NCI-H1694 treated with DMSO at 0.1 percent for 48 hours (cell line): ENCODE measurements around the gene PRKD1.
A peak's percentile ranks its signal among the peaks of the same experiment; 100 is the strongest.

Experiments used
- DNase-seq: peaks from one replicate; lab custom pipeline; 2025; lab: John Stamatoyannopoulos, UW

Gene PRKD1

DNA sequence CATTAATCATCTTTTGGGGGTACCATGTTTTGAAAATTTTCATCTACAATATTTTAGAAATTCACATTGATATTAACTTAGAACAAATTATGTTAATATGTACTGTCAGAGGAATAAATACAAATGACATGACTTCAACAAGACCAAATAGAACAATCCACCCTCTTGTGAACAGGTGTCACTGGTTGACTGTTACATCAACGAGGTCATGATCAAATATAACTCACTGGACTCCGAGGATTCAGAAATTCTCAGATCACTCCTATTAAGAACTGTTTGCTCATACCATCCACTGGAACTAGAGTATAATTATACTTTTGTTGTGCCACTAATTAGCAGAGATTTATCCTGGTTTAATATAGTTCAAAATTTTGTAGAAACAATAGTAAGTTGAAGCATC lies 318.8 kb downstream of the PRKD1 start:
- no peak for DNase-seq

DNA sequence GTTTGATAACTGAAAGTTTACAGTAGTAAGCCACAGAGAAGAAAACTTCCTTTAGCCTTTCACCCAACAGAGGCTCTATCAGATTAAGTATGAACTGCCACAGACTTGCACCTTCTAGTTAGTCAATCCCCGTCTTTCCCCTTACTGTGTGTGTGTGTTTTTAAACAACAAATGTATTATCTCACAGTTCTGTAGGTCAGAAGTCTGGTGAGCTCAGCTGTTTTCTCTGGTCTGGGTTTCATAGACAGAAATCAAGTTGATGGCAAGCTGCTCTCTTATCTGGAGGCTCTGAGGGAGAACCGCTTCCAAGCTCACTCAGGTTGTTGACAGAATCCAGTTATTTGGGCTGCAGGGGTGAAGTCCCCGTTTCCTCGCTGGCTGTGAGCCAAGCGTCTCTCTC lies 320.5 kb downstream of the PRKD1 start:
- no peak for DNase-seq

DNA sequence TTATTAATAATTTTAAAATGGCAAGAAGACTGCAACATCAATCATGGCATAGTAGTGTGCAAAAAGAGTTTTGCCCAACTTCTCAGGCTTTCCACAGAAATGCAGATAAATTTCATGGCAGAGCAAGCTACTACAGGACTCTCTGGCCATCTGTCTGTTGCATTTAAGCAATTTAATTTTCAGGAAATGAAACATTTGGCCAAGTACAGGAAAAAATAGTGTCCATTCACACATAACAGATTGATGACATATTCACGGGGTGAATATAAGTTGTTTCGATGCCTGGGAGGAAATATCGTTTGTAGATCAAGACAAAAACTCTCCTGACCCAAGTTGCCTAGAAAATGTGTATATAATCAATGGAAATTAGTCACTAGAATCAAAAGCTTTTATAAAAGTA lies 324.0 kb downstream of the PRKD1 start:
- DNase-seq: peak; percentile 37

DNA sequence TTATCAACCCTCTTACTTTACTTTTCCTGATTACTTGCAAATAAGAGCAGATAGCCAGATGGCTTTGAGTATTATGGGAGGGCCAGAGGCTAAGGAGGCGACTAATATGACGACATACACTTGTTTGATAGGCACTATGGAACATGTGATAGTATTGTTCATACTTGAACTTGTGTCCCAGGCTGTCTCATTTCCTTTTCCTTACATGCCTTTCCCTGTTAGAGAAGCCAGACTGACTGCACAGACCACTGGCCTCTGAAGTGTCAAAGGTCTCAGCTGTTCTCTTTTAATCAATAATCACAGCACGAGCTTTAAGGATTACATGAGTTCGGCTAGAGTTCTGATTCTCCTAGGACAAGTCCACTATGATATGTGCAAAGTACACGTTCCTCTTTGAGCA lies 326.0 kb downstream of the PRKD1 start:
- no peak for DNase-seq

DNA sequence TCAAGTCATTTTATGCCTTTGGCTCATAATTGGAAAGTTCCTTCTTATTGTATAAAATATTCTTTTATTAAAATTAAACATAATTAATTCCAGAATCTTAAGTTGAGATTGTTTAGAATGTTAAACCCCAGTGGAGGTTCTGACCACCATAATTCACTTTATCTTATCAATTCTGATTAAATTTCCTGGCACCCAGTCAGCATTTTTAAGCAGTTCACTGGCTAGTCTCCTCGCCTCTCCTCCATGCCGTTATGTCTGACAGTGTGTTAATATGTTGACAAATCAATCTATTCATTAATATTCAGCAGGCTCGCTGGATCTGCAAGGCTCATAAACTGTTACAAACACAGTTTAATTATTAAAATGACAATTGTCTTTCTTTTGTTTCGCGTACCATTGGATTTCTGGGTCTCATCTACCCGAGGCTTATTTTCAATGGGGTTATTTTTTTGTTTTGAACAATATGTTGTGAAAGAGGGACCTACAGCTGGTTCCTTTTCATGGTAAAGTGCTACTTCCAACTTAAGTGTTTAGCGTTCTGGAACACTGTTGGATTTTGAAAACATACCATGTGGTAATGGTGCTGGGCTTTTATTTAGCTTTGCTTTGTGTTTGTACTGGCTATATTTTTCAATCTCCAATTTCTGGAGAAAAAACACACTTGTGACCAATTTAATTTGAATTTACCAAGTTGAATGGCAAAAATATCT lies 339.7 kb downstream of the PRKD1 start:
- DNase-seq: no peak

DNA sequence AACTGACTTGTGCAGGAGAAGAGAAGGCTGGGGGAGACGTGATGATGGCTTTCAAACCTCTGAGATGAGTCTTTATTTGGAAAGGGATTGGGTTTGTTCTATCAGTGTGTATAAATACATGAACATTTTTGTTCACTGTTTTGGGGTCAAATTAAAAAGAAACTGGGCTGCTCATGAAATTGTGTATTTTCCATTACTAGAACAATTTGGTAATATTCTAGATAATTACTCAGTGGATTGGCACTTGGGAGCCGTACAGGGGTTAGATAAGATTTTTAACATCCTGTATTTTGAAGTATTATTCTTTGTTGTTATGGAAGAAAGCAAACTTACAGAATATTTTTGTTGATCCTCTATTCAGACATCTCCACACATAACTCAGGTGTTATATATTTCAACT lies 340.6 kb downstream of the PRKD1 start:
- no peak for DNase-seq

DNA sequence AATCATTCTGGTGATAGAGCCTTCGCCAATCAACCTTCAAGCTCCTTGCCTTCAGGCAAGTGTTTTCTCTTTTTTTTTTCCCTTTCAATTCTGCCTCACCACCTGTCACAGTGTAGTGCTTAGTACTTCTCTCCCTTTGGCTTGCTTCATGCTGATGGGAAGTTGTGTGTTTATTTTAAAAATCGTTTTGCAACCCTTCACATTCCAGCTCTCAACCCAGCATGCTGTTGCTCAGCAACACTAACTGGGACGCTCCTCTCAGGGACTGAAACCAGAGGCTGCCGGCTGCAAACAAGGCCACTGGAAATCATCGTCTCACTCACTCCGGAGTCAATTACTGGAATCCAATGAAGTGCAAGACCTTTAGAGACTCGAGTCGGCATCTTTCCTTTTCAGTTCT lies 342.7 kb downstream of the PRKD1 start:
- peak; percentile 74 for DNase-seq

DNA sequence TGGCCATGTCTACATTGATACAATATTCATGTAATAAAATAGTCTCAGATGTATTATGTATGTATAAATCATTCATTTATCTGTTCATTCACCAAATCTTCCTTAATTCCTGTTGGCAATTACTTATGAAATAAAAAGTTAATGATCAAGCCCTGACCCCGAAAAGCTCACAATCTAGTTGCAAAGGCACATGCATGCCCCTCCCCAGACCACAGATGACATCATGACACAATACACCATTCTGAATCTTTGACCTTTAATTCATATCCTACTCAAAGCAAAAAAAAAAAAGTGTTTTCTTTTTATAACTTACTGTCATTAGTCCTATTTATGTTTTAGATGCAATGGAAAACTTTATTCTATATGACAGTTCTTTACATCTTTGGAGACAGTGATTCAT lies 346.9 kb downstream of the PRKD1 start:
- no peak for DNase-seq

DNA sequence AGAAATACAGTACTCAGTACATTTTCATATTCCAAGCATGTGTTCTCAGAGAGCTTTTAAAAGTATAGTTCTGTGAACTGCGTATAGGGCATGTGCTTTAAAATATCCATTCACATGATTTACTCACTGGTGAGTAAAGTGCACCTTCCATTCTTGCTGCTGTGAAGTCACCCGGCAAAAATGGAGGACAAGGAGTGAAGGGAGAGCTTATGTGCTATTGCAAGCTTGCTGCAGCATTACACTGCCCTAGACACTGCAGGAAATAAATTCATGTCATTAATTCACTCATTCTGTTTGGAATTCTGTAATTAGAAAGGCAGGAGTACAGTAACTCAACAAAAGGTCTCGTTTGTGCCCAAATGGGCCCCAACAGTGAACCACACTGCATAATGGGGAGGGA lies 347.8 kb downstream of the PRKD1 start:
- DNase-seq: no peak

DNA sequence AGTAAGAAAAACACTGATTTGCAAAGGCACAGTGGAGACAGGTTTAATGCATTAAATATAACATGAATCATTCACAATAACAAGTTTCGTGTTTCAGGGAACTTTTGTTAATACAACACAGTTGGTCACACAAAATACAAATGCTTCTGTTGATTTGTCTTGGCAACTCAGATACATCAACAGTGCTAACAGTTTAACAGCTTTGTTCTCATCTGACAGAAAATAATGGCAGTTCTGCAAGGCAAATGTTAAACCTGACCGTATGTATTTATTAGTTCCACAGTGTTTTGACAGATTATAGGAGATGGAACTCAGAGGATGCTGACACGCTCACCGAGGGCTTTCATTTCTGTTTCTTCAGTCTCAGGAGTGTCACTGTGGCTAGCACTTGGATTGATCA lies 350.7 kb downstream of the PRKD1 start:
- peak; percentile 30 for DNase-seq

DNA sequence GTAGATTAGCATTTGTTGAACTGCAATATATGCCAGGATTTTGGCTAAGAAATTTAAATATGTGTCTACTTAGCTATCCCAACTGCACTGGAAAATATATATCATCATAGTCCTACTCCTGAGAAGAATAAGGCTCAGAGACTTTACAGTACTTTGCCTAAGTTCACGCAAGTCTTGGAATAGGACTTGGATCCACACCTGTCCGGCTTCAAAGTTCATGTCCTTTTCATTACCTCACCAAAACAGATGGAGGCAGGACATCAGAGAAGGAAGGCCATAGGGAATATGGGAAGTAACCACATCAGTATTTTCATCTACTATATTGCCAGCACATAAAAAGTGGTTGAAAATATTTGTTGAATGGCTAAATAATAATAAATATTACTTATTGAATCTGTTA lies 358.5 kb downstream of the PRKD1 start:
- no peak for DNase-seq

DNA sequence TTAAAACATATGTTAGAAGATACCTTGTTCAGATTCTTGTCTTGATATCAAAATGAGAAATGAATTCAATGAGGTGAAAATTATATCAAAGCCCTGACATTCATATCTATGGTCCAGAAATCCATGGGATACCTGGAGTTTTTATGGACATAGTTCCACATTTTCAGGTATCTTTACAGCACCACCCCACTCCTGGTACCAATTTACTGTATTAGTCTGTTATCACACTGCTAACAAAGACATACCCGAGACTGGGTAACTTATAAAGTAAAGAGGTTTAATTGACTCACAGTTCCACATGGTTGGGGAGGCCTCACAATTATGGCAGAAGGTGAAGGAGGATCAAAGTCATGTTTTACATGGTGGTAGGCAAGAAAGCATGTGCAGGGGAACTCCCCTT lies 361.5 kb downstream of the PRKD1 start:
- DNase-seq: no peak

DNA sequence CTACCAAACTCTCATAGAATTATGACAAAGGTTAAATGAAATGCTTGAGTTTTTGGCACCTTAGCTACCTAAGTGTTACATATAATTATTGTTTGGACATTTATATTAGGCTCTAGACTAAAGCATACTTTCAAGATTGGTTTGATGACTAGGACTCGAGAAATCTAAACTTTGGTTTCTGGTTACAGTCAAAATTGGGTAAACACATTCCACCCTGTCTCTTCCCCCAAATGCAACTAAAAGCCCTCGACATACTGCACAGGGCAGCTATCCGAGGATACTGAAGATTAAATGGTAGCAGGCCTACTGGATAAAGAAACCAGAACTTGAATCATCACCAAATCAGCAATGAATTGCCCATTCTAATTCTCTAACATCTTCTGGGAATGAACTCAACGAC lies 369.1 kb downstream of the PRKD1 start:
- no peak for DNase-seq

DNA sequence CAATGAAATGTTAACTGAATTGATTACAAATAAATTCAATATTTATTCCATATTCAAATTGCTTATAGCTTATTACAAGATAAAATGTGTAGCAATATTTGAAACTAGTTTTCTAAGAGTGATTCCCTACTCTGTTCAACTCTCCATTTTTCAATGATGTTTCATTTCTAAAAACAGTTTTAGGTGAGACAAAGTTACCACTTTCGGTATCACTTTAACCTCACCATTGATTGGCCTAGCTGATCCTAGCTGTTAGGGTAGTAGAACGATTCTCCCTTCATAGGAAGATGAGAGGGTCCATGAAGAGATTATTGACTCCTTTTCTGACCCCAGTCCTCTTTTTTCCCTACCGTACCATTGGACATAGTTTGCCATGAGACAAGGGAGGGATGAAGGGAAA lies 373.3 kb downstream of the PRKD1 start:
- DNase-seq: no peak

DNA sequence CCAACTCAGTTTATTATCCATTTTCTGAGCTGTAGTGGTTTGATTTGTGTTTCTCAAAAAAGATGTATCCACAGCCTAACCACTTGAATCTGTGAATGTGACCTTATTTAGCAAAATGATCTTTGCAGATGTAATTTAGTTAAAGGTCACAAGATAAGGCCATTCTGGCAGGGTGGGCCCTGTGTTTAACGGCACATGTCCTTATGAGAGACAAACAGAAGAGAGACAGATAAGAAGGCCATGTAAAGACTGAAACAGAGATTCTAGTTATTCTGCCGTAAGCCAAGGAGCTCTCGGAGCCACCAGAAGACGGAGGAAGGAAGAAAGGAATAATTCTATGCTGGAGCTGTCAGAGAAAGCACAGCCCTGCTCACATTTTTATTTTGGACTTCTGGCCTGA lies 374.2 kb downstream of the PRKD1 start:
- no peak for DNase-seq

DNA sequence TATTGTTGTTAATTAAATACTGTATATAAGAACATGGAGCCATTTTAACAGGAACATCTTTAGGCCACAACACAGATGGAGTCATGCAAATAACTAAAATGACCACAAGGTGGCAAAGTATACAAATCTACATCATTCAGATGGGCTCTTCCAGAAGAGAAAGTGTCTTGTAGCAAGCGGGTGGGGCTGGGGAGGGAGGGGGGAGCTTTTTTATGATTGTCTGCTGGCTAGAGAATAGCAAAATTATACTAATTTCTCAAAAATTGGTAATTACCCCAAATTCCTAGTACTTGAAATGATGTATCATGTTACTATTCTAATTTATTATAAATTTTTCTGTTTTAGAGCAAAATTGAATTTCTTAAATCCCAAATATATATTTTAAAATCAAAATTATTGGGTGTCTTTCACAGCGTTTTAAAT lies 378.7 kb downstream of the PRKD1 start:
- DNase-seq: peak; percentile 84

DNA sequence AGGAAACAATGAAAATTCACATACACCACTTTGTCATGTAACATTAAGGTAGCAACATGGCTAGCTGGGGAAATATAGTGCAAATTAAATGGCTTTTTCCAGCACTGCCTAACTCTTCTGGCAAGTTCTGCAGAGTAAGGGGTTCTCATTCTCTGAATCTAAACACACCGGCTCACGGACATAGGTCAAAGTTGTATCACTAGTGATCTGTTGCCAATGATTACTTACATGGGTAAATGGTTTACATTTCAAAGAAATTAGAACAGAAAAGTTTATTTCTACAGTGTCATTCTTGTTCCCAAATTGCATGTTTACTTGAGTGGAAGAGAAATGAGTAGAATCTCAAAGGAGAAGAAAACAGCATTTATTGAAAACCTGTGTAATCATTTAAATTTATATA lies 381.9 kb downstream of the PRKD1 start:
- no peak for DNase-seq

DNA sequence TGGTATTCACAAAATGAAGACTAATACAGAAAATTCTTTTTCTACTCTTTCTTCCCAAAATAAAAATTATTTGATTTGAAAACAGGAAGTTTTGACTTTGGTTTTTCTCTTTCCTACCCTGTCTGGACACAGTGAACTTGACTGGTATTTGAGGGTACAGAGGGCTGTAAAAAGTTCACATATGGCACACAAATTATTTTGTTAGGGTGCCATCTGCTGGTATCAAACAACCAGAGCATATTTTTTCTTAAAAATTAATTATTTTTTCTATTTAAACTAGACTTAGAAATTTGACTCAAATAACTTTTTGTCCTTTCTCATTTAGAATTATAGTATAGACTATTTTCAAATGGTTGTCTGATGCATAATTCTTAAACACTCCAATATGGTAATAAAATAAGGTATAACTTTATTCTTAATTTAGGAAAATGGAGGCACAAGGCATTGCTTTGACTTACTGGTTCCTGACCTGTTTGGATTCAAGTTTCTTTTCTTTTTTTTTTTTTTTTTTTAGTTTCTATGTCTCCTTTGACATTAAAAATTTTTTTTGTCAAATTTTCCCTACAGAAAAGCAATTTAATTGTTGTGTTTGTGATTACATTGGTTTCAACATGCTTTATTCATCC lies 390.6 kb downstream of the PRKD1 start:
- DNase-seq: peak; percentile 72

DNA sequence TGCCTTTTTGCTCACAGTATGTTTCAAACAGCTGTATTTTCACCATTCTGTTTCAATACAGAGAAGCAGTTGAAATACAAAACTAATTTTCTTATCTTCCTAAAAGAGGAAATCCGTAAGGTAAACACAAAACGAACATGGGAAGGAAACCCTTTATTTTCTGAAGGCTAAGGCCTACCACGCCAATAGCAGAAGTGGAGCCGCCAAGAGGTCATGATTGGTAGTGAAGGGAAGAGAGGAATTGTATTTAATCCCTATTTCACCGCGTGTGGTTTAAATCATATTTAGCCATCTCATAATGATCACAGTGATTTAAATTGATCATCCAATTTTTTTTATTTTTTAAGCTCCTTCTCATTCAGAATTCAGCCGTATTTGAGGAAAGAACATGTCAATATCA lies 398.2 kb downstream of the PRKD1 start:
- DNase-seq: peak; percentile 89

DNA sequence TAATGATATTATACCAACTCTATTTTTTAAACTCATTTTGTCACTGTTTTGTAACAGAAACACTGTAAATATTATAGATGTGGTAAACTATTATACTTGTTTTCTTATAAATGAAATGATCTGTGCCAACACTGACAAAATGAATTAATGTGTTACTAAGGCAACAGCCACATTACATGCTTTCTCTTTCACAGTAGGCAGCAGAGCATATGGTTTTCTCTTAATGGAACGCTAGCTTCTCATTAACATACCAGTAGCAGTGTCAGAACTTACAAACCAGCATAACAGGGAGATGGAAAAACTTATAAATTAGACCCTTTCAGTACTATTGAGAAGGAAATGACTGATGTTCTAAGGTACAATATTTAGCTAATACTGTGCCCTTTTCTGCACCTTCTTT lies 398.8 kb downstream of the PRKD1 start:
- peak; percentile 96 for DNase-seq

DNA sequence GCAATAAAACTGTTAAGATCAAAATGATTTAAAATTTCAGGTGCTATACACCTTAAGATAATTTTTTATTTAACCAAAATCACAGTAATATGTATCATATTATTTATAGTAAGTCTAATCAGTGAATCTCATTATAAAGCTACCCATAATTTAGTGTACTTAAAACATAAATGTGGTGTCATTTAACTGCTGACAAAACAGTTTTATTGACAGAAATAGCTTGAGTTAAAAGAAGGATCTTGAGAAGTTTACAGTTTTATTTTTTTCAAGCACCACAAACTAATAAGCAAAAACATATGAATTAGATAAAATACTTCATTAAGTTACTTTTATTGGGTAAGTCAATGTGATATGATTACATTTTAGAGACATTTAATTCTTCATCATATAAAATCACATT lies 400.4 kb downstream of the PRKD1 start:
- no peak for DNase-seq
